Hematopoietic multipotent progenitor cell (in vitro differentiated cells): ENCODE data around the gene HGFAC. TPM values are rescaled to one million over a fixed set of nuclear protein-coding genes. Genes with fewer than 3 reads are reported as not detected.

Experiments used
- DNase-seq, 3 donors: peaks; one replicate each; pipeline ENCODE4 v3.0.0-alpha.2; 2011 to 2015; ENCODE audit warnings: low read depth in 2 of 3, low spot score in 2 of 3
- total RNA-seq: library from RNA; depleted of rRNA; stranded (reverse); fragments of >200 nt; gene quantifications from one replicate; pipeline ENCODE4 v1.2.3, GENCODE V29; 2012

HGFAC gene
- under 0.01 TPM for total RNA-seq

DNA sequence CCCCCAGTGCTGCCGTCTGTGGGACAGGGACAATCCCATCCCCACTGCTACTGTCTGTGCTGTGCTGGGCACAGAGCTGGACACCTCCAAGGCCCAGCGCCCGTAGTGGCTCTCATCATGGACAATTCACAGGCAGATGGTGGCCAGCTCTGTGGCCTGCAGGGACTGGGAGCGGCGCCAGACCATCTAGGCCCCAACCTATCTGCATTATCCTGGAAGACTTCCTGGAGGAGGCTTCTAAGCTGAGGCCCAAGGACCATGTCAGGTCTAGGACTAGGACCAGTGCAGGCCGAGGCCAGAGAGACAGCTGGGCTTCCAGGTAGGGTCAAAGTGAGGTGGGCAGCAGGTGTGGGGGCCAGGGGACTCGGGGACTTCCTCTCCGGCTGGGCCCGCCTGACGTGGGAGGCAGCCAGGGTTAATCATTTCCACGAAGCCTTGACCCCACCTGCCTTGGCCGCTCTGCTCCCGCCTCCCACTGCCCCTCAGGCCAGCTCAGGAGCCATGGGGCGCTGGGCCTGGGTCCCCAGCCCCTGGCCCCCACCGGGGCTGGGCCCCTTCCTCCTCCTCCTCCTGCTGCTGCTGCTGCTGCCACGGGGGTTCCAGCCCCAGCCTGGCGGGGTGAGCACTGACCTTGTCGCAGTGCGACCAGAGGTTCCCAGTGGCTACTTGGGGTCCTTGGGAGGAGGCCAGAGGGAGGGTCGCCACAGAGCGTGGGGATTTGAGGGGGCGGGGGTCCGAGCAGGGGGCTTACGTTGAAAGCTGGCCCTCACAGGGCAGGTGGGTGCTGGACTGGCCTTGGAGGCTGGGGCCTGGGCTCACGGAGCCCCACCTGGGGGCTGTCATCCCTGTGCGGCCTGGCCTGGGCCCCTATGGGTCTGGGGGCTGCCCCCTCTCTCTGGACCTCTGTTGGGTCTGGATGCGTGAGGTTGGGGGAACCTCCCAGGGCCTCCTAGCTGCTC, at the start of gene HGFAC:
Gene HGFAC, plus strand, starts transcription at position 468 of the 959 bp plus-strand sequence. Its CDS starts 34 bp downstream, at position 502.
- no peak for DNase-seq

DNA sequence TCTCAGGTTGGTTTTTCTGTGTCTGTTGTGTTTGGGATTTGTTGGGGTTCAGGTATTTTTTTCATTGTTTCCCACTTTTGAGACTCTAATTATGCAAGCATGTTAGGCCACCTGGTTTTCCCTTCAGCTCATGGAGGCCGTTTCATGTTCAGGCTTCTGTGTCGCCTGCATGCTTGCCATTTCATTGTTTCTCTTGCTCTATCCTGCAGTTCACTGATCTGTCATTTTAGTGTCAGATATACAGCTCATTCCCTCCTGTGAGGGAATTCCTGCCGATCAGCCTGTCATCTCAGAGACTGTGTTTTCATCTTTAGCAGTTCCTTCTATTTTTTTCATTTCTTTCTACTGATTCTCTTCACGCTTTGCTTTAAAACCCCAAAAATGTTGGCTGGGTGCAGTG, 49.4 kb upstream of the HGFAC start:
- no peak for DNase-seq

DNA sequence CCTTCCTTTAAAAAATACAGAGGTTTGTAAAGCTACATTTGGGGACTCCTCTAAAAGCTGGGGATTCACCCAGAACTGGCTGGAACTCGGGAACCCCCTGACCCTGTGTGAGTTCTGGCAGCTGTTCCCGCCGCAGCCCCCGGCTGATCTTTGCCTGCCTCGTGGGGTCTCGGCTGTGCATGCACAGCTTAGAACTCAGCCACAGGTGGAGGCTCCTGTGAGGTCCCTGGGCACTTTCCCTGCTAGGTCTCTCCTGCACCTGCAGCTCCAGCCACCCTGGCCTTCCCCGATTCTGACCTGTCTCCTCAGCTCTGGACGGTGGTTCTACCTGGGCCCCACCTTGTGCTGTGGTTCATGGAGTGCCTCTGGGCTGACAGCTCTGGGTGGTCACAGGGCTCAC, 48.6 kb upstream of the HGFAC start:
- DNase-seq = no peak

DNA sequence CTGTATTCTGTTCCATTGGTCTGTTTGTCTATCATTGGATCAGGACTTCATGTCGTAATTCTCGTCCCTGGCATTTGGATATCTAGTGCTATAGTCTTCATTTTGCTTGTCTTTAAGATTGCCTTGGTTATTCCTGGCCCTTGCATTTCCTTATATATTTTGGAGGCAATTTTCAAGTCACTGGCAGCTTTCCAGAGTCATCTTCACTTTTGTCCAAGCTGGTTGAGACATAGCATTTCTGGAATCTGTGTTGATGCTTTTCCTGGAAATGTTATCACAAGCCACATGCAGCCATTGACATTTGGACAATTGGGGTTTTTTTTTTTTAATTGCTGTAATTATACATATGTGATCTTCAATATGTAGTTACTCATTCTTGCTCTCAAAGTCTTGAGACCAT, 45.2 kb upstream of the HGFAC start:
- no peak for DNase-seq

DNA sequence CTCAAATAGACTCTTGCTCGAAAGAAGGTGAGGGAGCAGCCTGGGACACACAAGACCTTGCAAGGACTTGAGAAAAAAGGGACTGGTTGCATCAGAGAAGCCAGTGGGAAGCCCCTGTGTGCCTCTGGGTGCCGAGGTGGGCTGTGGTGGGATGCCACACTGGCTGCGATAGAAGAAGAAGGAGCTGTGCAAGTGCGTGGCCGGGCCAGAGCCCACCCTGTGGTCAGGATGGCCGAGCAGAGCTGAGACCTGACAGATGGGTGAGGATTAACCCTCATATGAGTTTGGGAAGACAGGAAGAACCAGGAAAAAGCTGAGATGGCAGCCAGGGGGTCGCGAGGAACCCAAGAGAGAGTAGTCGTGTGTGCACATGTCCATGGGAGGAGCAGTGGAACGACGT, 44.6 kb upstream of the HGFAC start:
- no peak for DNase-seq

DNA sequence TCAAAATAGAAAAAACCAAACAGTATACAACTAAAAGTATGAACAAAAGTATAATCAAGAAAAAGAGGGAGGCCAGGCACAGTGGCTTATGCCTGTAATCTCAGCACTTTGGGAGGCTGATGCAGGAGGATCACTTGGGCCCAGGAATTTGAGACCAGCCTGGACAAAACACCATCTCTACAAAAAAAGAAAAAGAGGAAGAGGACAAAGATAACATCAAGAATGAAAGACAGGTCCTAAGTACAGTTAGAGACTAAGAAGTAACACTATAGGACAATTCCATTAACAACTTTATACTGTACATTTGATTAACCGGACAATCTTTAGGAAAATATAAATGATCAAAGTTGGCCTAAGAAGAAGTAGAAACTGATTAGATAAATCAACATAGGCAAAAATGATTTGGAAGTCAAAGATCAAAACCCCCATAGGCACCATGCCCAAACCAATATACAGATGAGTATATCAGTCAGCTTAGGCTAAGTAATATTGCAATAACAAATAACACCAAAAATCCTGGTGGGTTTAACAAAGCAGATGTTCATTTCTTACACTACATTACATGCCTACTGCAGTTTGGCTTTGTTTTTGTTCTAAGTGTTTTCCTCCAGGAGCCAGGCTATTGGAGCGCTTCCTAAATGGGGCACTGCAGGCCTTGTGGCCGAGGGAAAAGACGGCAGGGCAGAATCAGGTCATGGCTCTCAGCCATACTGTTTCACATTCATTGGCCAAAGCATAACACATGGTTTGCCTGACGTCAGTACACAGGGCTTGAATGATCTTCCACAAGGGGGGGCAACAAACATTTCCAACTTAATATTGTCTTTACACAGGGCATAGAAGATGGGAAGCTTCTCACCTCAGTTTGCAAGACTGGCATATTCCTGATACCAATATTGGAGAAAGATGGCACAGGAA, 42.2 kb upstream of the HGFAC start:
- DNase-seq = no peak

DNA sequence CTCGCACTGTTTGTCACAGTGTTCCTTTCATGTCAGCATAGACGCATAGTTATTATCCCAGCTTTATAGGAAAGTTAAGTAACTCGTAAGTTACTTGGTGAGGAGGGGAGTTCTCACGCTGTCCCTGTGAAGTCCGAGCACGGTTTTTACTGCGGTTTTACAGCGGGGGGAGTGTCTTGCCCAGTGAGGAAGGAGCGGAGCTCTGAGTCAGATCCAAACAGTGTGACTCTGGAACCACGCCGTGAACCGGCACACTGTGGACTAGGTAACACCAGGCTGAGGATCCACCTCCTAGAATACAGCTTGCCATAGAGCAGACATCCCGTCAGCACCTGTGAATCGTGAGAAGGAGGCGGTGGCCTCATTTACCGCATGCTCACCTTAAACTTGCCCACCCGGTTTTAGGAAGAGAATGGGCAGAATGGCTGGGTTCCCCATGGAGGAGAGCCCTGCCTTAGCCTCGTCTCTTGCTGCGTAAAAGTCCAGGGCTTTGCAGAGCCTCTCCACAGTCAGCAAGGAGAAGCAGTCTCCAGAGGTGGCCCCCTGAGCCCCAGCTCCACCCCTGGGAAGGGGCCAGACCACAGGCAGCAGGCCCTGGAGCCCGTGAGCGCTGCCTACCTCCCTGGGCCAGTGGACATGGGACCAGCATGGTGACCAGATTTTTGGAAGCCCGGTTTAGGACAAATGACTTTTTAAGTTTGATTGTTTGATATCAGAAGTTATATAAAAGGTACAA, 40.2 kb upstream of the HGFAC start:
- no peak for DNase-seq

DNA sequence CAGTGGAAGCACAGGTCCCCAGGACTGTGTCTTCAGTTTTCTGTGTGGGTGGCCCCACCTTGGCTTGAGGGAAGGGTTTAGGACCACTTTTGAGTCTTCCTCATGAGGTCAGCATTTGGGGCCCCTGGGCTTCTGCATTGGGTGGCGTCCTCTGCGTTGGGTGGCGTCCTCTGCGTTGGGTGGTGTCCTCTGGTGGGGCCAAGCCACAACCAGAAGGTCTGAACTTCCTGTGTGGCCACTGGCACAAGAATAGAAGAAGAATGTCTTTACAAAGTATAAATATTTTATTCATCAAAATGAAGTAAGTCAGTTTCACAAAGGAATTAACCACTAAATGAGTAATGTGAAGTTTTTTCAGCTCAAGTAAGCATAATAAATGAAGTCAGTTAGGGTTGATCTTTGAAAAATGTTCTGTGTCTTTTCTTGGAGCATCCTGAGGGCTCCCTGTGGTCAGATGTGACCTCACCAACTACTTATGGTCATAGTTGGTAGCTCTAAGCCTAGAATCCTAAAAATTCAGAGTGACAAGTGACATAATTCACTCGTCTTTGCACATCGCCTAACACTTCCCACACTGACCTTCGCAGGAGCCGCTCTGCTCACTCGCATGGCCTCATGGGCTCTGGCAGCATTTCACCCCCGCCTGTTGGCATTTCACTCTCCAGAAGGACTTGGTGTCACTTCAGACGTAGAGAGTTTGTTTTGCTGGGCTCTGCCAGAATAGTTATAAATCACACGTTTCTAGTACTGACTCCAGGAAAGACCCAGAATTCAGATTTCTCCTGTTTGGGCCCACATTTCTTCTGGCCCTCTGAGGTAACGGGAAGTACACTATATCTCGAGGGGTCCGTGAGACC, 39.0 kb upstream of the HGFAC start:
- DNase-seq = no peak

DNA sequence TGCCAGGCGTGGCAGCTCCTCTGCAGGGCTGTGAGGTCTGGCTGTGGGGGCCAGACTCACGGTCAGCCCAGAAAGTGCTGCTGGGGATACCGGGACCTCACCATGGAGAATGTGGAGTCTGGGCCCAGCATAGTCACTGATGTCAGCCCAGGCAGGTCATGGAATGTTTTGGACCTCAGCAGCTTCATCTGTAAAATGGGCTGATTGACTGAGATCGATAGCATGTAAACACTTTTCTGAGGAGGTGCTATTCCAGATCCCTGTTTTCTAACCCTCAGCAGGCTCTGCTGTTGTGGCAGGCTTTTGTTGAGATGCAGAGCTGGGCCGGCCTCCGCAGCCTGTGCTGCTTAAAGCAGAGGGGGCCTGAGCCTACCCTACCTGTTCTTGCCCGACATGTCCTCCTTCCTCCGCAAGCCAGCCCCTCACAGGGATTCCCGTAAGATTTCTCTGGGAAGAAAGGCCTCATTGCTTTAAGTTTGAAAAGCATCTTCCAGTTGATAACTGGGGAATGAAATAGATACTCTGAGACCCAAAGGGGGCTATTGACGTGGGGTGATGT, 38.3 kb upstream of the HGFAC start:
- DNase-seq = no peak

DNA sequence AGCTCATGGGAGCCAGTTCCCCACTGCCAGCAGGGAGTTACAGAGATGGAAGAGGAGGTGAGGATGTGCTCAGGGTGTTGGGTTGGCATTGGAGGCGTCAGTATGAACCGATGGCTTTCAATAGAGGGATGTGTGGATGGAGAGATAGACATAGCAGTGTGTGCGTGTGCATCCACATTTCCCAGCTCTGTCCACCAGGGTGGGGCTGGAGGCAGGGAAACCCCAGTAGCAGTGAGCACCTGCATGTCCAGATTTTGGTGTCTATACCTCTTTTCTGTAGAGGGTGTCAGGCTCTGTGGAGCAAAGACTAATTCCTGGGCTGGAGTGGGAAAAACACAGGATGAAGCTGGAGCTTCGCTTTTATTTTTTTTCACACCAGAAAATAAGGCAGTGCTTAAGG, 37.2 kb upstream of the HGFAC start:
- DNase-seq = no peak

DNA sequence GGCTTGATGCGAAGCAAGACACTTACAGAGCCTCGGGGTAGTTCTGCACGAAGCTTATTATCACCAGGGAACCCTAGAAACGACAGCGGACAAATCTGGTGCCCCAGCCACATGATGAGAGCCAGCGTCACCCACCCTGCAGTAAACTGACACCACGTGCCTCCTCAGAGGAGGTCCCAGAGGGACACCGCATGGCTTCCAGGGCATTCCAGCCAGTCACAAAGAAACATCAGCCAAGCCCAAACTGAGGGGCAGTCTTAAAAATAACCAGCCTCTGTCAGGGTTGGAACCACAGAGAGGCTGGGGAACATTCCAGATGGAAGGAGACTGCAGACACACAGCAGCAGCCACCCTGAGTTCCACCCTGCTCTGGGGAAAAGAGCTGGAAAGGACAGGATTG, 36.6 kb upstream of the HGFAC start:
- no peak for DNase-seq

DNA sequence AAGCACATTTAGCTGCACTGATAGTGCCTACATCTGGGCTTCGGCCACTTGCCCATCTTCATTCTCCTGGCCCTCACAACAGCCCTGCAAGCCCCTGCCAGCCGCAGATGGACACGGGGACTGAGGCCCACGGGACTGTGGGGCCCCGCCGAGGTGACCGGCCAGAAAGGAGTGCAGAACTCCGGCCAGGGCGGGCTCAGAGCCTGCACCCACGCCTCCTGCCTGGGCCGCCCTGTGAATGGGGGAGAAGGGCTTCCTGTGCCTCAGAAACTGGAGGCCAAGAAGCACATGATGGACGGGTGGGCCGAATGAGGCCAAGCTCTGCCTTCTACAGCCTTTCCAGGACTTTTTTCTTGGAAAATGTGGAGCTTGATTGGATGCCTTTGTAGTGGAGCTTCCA, 35.7 kb upstream of the HGFAC start:
- DNase-seq = no peak

DNA sequence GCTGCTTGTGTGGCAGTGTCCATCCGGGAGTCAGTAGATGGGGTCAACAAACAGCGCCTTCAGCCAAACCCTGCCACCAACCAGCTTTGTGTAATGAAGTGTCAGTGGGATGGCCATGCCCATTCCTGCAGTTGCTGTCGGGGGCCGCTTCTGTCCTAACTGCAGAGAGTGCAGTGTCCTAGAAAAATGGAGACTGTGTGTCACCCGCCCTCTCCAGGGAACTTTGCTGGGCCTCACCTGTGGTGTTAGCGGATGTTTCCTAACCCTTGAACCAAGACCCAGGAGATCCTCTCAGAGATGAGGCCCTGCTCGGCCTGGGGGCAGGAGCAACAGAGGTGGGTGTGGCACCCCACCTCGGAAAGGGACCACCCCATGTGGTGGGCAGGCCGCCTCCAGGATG, 35.3 kb upstream of the HGFAC start:
- DNase-seq = no peak

DNA sequence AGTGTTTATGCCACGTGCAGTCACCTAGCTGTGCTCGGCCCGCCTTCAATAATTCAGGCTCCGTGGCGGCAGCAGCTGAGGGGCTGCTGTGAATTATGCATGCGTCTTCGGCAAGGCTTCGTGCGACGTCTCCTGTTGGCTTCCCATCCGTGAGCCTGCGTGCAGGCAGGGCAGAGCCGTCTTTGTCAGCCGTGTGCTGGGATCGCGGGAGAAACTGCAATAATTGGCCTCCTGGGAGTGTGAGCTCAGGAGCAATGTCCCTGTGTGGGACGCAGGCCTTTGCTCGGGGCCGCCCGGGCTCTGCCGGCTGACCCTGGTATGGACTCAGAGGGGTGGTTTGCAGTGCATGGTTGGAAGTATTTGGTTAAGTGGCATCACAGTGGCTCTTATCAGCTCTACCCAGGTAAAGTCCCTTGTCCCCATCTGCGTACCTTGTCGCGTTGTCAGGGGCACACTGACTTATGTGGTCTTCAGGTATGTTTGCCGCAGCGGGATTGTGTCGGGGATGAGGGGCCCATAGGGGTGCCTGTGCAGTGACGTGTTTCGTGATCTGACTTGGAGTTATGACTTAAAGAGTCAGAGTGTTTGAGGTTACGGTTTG, 34.5 kb upstream of the HGFAC start:
- DNase-seq = no peak

DNA sequence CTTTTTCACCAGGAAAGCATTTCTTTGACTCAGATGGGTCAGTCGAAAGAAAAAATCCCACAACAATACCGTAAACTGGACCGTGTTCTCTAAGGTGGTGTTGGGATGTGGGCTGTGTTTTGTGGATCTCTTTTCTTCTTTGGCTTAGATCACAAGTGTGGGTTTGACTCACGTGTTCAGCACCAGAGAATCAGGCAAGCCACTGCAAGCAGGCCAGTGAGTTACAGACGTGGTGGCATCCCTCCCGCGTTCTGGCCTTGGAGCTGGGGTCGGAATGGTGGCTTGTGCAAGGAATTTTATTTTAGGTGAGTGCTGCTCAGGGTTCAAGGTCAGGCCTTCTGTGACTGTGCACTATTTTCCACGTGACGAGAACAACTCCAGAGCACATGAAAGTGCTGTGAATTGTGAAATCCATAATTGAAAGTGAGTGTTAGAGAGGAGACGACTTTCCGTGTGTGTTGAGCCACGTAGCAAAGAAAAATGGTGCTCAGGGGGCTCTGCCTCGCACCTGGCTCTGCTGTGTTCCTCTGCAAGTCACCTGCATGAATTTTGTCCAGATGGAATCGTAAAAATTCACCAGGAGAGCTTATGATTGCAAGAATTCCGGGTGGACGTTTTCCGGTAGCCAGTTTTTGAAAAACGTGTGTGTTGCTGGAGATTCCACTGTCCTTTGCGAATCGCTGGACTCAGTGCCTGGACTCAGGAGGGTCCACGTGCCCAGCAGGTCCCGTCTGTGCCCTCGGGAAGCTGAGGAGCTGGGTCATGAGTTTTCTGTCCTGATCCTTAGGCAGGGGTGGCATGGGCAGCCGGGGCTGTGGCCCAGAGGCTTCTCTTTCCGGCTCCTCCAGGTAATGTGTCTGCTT, 33.6 kb upstream of the HGFAC start:
- DNase-seq = no peak

DNA sequence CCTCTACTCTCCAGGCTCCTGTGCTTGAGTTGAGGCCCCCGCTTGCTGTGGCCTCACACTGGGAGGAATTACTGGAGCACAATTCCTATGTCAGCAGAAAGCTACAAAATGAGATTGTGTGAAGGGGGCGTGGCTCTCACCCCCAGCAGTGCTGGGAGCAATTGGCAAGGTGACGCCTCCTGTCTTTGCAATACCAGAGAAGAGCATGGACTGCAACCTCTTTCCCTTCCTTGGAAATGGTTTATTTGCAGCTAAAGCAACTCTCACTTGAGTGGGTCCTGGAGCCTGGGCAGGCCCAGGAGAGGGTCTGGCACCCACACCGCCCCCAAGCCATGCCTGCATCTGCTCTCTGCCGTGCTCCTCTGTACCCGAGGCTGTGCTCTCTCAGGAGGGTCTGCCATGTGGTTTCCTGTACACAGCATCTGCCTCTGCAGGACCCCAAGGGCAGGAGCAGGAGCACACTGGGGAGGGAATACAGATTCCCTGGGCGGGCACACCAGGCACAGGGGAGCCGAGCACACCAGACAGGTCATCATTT, 32.9 kb upstream of the HGFAC start:
- no peak for DNase-seq

DNA sequence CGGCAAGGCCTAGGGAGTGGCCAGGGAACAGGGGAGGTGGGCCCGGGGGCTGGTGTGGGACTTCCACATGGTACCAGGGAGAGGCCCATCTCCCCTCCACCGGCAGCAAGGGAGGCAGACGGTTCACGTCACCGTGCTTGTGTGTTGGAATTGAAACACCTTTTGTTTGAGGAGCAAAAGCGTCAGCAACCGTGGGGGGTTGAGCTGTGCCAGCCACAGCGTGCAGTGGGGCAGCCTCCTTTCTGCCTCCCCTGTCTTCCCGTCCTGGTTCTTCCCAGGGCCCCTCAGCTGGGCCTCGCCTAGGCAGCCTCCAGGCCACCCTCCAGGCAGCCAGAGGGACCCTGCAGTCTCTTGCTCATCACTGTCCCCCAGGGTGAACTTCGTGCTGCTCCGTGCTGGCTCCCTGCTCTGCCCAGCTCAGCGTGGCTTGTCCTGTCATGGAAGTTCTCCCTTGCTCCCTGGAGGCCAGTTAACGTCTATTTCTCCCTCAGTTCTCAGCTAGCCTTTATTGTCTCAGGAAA, 32.1 kb upstream of the HGFAC start:
- no peak for DNase-seq
